ENCODE data around the gene FBXO21.
"Not testable (repeated sequence)": the region's sequence is repeated elsewhere in the genome, so short reads cannot be mapped to it uniquely, and the experiment has no call there.

FBXO21 gene

DNA sequence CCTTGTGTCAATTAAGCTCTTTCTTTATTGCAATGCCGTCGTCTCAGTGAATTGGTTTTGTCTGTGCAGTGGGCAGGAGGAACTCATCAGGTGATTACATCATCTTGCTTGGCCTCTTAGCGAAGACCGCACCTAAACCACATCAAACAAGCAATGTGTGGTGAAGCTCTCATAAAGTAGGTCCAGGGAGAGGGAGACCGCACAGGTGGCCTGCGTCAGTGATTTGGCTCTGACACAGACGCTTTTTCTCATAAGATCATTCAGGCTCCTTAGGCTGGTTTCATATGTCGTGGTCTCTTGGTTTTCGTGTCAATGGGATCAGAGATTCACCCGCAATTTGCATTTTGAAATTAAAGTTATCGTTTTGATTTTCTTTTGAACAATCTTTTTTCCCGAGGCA, 84.4 kb downstream of the FBXO21 start:
- Mint-ChIP-seq H3K9me3 (no peaks in the 10 kb centered on the region), H3K36me3 (no peaks in the 10 kb centered on the region), H3K27me3 (peaks cover 0 to 7% of the 10 kb centered on the region in 2 donors), H3K4me3 (no peak overlapping the region), H3K4me1 (no peaks in the 10 kb centered on the region), H3K27ac (no peak overlapping the region)
- ATAC-seq (replicated peaks) (no peak), DNase-seq (no peak)

DNA sequence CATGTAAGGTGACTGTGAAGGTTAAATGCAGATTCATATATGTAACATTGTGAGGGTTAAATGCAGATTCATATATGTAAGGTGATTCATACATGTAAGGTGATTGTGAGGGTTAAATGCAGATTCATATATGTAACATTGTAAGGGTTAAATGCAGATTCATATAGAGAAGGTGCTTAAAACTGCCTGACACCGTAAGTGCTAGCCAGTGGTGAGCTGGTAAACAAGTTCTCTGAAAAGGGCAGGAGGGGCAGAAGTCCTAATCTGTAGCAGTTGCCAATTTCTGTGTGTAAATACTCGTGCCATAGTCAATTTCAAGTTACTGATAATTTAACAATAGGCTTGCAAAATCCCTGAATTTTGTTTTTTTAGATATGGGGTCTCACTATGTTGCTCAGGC, 86.3 kb downstream of the FBXO21 start:
- H3K4me3 Mint-ChIP-seq; H3K27ac Mint-ChIP-seq; H3K9me3 Mint-ChIP-seq; H3K36me3 Mint-ChIP-seq; DNase-seq; H3K4me1 Mint-ChIP-seq; ATAC-seq (replicated peaks): not testable (repeated sequence)
- H3K27me3 Mint-ChIP-seq = peaks cover 15 to 17% of the 10 kb centered on the region in 2 donors

DNA sequence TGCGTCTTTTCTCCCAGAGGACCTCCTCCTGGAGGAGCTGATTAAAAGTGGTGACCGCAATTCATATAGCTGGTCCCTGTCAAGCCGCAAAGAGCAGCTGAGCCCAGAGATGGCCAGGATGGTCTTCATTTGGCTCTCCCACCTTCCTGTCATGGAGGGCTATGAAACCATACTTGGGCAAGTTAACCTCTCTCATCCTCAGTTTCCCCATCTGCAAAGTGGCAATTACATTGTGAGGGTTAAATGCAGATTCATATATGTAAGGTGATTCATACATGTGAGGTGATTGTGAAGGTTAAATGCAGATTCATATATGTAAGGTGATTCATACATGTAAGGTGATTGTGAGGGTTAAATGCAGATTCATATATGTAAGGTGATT, 87.5 kb downstream of the FBXO21 start:
- DNase-seq (no peak), ATAC-seq (replicated peaks) (no peak)
- Mint-ChIP-seq H3K9me3 (no peaks in the 10 kb centered on the region), H3K36me3 (no peaks in the 10 kb centered on the region), H3K27me3 (peaks cover 20 to 26% of the 10 kb centered on the region in 2 donors), H3K4me3 (no peak overlapping the region), H3K27ac (no peak overlapping the region), H3K4me1 (peaks cover 6 to 15% of the 10 kb centered on the region in 2 donors)

DNA sequence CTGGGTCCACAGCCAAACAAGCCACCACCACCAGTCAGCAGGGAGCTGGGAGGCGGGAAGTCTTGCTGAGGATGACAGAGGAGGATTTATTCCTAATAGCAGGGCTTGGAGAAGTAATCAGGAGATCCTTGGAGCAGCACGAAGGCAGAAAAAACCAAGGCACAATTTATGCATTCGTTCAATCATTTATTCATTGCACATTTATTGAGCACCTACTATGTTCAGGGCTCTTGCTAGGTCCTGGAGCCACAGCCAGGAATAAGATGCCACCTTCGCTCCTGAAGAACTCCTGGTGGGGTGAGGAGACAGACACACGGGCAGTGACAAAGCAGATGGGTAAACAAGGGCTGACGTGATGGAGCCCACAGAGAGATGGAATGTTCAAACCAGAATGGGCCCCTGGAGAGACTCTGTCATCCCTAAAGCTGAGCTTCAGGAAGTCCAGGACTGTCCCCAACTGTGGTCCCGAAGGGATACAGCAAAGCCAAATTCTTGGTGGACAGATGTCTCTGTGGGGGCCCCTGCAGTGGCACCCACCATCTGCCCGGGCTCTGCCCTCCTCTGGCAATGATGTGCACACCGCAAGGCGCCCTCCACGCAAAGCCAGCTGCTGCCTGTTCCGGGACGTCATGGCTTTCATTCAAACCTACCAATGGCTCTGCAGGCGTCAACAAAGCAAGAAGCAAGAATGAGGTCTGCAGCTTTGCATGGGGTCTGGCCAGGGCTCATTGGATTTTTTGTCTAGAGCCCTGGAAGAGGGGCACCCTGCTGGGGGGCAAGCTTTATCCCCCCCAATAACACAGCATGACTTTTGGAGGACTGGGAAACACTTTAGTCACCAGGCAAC, 88.1 kb downstream of the FBXO21 start:
- no peaks in the 10 kb centered on the region for H3K36me3 Mint-ChIP-seq
- no peaks in the 10 kb centered on the region for H3K9me3 Mint-ChIP-seq
- H3K4me1 Mint-ChIP-seq = peaks cover 6 to 15% of the 10 kb centered on the region in 2 donors
- no peak overlapping the region for H3K27ac Mint-ChIP-seq
- no peak for DNase-seq
- peaks cover 21 to 33% of the 10 kb centered on the region in 2 donors for H3K27me3 Mint-ChIP-seq
- ATAC-seq (replicated peaks) = no peak
- no peak overlapping the region for H3K4me3 Mint-ChIP-seq

DNA sequence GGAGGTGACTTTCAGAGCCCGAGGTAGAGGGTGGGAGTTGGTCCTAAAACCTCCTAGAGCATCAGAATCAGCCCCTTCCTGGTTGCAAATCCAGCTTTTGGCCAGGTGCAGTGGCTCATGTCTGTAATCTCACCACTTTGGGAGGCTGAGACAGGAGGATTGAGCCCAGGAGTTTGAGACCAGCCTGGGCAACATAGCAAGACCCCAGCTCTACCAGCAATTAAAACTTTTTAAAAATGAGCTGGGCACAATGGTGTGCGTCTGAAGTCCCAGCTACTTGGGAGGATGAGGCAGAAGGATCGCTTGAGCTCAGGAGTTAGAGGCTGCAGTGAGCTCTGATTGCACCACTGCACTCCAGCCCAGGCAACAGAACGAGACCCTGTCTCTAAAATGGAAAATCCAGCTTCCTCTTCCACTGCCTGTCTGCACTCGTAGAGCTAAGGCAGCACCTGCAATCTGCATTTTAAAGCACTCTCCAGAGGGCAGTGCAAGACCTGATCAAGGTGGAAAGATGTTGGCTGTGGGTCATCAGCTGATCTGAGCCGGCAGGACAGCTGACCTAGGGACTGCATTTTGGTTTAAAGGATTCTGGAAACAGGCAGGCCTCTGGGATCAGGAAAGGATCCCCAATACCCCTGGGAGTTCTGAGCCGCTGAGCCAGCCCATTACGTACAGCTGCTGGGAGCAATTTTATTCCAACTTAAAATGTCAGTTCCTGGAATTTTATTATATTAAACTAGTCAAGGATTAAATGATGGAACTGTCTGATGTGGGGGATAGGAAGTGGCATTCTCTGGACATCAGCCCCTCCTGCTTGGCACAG, 89.2 kb downstream of the FBXO21 start:
- Mint-ChIP-seq H3K4me3 (no peak overlapping the region), H3K4me1 (peaks cover 6 to 15% of the 10 kb centered on the region in 2 donors), H3K27me3 (peaks cover 28 to 44% of the 10 kb centered on the region in 2 donors), H3K36me3 (no peaks in the 10 kb centered on the region), H3K9me3 (no peaks in the 10 kb centered on the region), H3K27ac (no peak overlapping the region)
- DNase-seq (no peak), ATAC-seq (replicated peaks) (peak in 1 of 2 donors; percentile 13)

DNA sequence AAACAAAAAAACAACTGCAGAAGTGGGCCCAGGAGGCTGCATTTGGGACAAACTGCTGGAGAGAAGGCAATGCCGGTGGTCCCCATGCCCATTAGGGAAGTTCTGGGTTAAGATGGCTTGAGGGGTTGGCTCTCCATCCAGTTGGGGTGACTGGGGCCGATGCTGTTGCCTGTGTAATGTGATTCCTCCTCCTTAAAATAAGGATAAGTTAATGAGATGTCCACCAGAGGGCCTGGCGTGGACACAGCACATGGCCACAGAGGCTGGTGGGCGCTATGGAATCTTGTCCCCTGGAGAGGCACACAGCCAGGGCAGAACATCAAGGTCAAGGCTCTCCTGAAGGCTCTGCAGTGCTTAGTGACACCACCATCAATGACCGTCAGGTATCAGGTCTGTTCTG, 90.0 kb downstream of the FBXO21 start:
- Mint-ChIP-seq H3K36me3 (no peaks in the 10 kb centered on the region), H3K4me1 (peaks cover 6 to 15% of the 10 kb centered on the region in 2 donors), H3K4me3 (peak overlapping the region in 1 of 2 donors; percentile 19), H3K9me3 (no peaks in the 10 kb centered on the region), H3K27ac (peak overlapping the region; percentile 51), H3K27me3 (peaks cover 28 to 48% of the 10 kb centered on the region in 2 donors)
- no peak for ATAC-seq (replicated peaks)
- DNase-seq = no peak

DNA sequence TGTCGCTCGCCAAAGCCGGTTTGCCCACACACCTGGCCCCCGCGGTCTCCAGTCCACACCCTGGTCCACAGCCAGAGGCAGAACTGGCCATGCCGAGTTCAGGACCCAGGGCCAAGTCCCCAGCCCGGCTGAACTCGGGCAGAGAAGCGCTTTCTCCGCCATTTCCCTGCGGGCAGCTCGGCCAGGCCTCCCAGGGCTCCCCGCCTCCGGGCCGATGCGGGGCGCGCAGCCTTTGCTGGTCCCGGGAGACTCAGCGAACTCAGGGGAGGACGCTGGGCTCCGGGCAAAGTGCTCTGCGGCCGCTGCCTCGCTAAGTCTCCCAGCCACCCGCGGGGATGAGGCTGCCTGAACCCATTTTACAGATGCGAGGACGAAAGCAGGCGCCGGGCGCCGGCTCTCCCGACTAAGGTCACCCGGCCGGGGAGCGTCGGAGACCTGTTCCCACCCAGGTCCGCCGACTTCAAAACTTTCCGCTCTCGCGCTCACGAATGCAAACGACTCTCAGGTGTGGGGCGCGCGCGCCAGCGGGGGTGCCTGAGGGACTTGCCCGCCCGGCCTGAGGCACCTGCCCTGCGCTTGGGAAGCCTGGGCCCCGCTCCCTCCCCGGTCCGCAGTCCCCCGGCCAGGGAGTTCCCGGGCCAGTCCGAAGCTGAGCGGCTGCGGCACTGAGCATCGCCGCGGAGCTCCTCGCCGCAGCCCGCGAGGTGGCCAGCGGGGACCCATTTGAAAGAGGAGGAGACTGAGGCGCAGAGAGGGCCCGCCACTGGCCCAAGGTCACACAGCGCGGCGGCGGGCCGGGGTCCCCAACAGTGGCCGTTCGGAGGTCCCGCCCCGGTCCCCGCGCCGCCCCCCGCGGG, 91.7 kb downstream of the FBXO21 start:
- DNase-seq = peak; percentile 10

DNA sequence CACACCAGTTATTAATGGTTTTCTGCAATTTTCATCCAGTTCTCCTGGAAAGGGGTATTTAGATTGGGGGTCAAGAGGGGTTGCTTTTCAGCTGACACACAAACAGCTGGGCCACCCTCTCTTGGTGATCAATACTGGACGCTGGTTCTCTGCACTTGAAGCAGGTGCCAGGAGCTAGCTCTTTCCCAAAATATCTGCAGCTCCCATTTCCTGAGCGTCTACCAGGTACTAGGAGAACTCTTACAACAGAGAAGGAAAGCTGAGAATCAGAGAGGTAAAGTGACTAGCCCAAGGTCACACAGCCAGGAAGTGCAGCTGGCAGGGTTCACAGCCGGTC, 92.3 kb downstream of the FBXO21 start:
- Mint-ChIP-seq H3K27ac (no peak overlapping the region), H3K36me3 (peaks cover 0 to 7% of the 10 kb centered on the region in 2 donors), H3K4me3 (peak overlapping the region; percentile 74 to 77), H3K4me1 (peaks cover 6 to 15% of the 10 kb centered on the region in 2 donors), H3K9me3 (no peaks in the 10 kb centered on the region), H3K27me3 (peaks cover 28 to 49% of the 10 kb centered on the region in 2 donors)
- ATAC-seq (replicated peaks) (no peak), DNase-seq (no peak)

More for the DNA sequence above, 91.7 kb downstream of the FBXO21 start:
- H3K27me3 Mint-ChIP-seq = peaks cover 28 to 49% of the 10 kb centered on the region in 2 donors
- H3K4me3 Mint-ChIP-seq = peak overlapping the region; percentile 74 to 77
- peaks cover 0 to 7% of the 10 kb centered on the region in 2 donors for H3K36me3 Mint-ChIP-seq
- H3K27ac Mint-ChIP-seq = no peak overlapping the region
- H3K4me1 Mint-ChIP-seq = peaks cover 6 to 15% of the 10 kb centered on the region in 2 donors
- no peaks in the 10 kb centered on the region for H3K9me3 Mint-ChIP-seq
- peak; percentile 30 to 40 for ATAC-seq (replicated peaks)

DNA sequence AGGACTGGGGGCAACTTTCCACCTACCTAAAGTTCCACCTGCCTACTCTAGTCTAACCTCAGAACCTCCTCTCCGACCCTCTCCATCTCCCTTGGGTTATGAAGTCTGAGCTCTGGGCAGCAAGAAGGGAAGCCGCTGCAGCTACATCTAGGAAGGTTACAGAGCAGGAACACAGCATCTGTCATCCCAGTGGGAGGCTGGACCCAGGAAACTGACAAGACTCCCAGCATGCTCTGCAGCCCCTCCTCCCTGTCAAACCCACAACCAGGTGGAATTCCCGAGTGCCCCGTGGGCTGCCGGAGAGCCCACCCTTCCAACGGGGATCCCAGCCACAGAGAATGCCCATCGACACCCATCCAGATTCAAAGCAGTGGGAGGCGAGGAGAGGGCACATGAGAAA, 93.1 kb downstream of the FBXO21 start:
- Mint-ChIP-seq H3K36me3 (peaks cover 0 to 7% of the 10 kb centered on the region in 2 donors), H3K9me3 (no peaks in the 10 kb centered on the region), H3K4me3 (no peak overlapping the region), H3K27ac (no peak overlapping the region), H3K27me3 (peaks cover 28 to 49% of the 10 kb centered on the region in 2 donors), H3K4me1 (peaks cover 6 to 15% of the 10 kb centered on the region in 2 donors)
- DNase-seq (no peak), ATAC-seq (replicated peaks) (no peak)

DNA sequence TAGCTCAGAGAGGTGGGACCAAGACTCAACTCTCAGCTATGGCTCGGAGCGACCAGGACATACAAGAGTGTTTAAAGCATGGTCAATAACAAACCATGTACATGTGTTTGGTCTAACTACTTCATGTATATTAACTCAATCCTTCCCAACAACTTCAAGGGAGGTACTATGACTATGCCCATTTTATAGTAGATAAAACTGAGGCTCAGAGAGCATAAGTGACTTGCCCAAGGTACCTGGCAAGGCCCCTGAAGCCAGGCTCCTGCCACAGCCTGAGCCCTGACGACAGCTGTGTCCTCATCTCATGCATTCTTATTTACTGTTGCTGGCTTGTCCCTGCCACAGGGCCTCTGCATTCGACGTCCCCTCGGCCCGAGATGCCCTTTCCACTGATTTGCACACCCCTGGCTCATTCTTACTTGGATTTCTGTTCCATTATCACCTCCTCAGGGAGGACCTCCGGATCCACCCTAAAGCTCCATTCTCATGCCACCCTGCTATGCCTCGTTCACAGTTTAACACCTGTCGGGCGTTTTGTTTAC, 93.7 kb downstream of the FBXO21 start:
- Mint-ChIP-seq H3K4me1 (peaks cover 6 to 15% of the 10 kb centered on the region in 2 donors), H3K27me3 (peaks cover 23 to 49% of the 10 kb centered on the region in 2 donors), H3K9me3 (no peaks in the 10 kb centered on the region), H3K4me3 (no peak overlapping the region), H3K27ac (no peak overlapping the region), H3K36me3 (peaks cover 0 to 7% of the 10 kb centered on the region in 2 donors)
- DNase-seq (no peak), ATAC-seq (replicated peaks) (no peak)

DNA sequence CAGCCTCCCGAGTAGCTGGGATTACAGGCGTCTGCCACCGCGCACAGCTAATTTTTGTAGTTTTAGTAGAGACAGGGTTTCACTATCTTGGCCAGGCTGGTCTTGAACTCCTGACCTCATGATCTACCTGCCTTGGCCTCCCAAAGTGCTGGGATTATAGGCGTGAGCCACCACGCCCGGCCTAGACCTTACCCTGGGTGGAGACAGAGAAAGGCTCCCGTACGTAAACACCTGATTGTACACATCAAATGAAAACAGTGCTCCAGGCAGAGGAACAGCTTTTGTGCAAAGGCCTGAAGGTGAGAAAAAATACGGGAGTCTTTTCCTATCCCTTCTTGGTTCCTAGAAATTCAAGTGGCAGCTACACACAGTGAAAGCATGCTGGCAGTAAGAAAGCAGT, 95.1 kb downstream of the FBXO21 start:
- peaks cover 14 to 43% of the 10 kb centered on the region in 2 donors for H3K27me3 Mint-ChIP-seq
- ATAC-seq (replicated peaks); H3K27ac Mint-ChIP-seq; H3K36me3 Mint-ChIP-seq; H3K4me3 Mint-ChIP-seq; DNase-seq; H3K9me3 Mint-ChIP-seq: not testable (repeated sequence)
- peaks cover 6 to 12% of the 10 kb centered on the region in 2 donors for H3K4me1 Mint-ChIP-seq

DNA sequence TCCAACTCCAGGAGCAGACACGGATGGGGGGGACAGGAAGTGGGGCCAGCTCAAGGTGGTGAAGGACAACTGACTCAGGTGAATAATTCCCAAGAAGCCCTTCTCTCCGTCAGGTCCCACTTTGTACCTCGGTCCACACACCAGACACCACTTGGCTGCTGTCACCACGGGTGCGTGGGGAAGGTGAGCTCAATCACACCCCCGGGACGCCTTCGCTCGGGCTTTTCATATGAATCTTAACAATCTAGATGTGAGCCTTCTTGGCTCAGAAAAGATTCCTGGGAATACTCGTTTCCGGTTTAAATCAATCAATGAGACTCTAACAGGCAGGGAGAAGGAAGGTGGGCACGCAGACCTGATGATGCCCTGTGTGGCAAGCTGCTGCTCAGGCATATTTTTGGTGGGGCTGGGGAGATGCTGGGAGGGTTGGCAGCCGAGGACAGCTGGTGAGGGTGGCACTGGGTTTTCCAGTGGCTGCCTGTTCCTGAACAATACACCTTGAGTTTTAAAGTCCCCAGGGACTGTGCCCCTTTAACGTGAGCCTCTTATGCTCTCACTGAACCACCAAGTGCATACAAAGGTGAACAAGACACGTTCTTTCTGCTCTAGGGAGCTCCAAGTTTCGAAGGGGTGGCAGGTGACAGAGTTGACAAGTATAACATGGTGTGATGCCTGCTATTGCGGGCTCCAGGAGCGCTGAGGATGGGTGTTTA, 96.2 kb downstream of the FBXO21 start:
- Mint-ChIP-seq H3K27me3 (peaks cover 11 to 34% of the 10 kb centered on the region in 2 donors), H3K4me3 (no peak overlapping the region), H3K27ac (no peak overlapping the region), H3K36me3 (peaks cover 0 to 14% of the 10 kb centered on the region in 2 donors), H3K9me3 (peaks cover 9 to 10% of the 10 kb centered on the region in 2 donors), H3K4me1 (peaks cover 4 to 9% of the 10 kb centered on the region in 2 donors)
- DNase-seq (no peak), ATAC-seq (replicated peaks) (no peak)

DNA sequence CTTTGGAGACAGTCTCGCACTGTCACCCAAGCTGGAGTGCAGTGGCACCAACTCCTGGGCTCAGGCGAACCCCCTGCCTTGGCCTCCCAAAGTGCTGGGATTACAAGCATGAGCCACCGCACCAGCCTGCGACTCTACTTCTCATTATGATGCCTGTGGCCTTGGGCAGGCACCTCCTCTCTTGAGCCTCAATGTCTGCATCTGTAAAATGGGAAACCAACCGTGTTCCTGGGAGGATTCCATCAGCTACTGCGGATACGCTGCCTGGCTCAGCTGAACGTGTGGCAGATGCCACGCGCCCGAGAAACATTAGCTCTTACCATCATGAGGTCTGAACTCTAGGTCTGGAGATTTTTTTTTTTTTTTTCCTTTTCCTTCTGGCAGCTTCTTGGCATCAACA, 96.8 kb downstream of the FBXO21 start:
- Mint-ChIP-seq H3K9me3 (peaks cover 10 to 11% of the 10 kb centered on the region in 2 donors), H3K36me3 (peaks cover 0 to 14% of the 10 kb centered on the region in 2 donors), H3K4me3 (no peak overlapping the region), H3K27ac (no peak overlapping the region), H3K27me3 (peaks cover 11 to 29% of the 10 kb centered on the region in 2 donors), H3K4me1 (peaks cover 4 to 6% of the 10 kb centered on the region in 2 donors)
- ATAC-seq (replicated peaks) (no peak), DNase-seq (no peak)

Data from stimulated activated naive B cell treated with anti-CD40 and anti-IgM and Interleukin-4, amounts not matched to agents 10 μg/mL and 1 μg/mL and 100 μg/mL, for 72 hours (primary cell).